ENCODE measurements around the gene DNM2.
"Not testable (repeated sequence)": the region's sequence is repeated elsewhere in the genome, so short reads cannot be mapped to it uniquely, and the experiment has no call there.

Gene DNM2

GRCh38 chr19:10839114-10840050 is 121.5 kb downstream of the DNM2 start:
- no peak for DNase-seq

- no peak for DNase-seq
These were observed 124.9 kb downstream of the DNM2 start for GRCh38 chr19:10842788-10843187.

- DNase-seq = no peak
These were observed 128.8 kb downstream of the DNM2 start for GRCh38 chr19:10846500-10847202.

DNA sequence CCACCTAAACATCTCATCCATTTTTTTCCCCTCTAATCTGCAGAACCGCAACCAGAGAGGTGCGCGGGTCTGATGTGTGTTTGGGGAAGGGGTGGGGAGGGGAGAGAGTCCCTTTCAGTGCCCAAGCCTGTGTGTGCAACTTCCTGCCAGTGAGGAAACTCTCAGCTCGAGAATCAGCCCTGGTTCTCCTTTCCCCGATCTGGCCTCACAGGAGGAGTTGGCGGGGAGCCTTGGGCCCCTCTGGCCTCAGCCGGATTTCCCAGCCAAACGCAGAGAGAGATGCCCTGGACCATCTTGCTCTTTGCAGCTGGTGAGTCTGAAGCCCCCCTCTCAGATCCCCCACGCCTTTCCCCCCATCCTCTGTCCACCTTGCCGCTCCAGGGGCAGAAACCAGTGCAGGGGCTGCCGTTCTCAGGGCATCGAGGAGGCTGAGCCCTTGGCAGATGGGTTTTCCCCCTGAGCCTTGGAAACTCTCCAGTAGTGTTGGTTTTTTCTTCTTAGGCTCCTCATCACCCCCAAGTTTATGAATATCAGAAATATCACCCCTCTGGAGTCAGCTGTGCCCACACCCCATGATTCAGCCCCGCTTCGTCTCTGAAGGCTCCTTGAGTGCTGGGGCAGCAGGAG is 130.5 kb downstream of the DNM2 start, which contains the start of gene C19orf38:
TSS of gene C19orf38 (plus strand) at position 186 of the 627 bp plus-strand sequence. CDS start at position 280, 94 bp downstream.
- DNase-seq = peak in 1 of 2 donors; percentile 42

DNA sequence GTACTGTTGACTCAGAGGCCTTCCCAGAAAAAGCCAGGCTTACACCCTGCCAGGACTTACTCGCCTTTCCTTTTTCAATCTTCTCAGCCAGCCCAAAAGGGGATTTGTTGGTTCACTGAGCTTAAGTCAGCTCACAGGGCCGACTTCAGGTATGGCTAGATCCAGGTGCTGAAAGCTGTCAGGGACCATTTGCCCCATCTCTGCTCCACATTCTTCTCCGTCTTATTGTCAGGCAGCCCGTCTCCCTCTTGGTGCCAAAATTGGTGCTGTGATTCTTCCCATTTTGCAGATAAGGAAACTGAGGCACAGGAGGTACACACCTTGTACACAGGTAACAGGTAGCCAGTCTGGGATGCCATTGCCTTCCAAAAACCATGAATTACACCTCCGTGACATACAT is 132.8 kb downstream of the DNM2 start:
- DNase-seq = no peak

GRCh38 chr19:10852098-10852800 is 134.4 kb downstream of the DNM2 start:
- no peak for DNase-seq

- no peak for DNase-seq
These were observed 135.1 kb downstream of the DNM2 start for GRCh38 chr19:10852941-10853340.

DNA sequence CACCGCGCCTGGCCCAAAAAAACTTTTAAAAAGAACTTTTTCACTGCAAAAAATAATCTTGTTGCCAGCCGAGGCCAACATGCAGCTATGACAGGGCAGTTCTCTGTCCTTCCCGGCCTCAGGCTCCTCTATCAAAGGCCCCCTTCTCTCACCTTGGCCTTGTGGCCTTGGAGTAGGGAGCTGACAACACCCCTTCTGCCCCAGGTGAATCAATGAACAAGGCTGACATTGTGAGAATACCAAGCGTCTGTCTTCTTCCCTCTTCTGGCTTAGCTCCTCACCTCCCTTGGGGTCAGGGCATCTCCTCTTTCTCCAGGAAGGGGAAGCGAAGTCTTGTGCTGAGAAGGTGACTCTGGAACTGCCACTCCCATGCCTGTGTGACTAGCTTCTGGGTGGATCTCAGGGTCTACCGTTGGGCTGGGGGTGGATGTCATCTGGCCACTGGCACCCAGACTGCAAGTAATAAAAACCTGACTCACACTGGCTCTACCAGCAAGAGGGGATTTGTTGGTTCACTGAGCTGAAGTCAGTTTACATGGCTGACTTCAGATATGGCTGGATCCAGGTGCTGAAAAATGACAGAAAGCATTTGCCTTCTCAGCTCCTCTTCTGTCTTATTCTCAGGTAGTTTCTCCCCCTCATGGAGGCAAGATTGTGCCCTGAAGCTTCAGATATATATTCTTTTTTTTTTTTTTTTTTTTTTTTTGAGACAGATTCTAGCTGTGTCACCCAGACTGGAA is 136.6 kb downstream of the DNM2 start:
- DNase-seq = no peak

DNA sequence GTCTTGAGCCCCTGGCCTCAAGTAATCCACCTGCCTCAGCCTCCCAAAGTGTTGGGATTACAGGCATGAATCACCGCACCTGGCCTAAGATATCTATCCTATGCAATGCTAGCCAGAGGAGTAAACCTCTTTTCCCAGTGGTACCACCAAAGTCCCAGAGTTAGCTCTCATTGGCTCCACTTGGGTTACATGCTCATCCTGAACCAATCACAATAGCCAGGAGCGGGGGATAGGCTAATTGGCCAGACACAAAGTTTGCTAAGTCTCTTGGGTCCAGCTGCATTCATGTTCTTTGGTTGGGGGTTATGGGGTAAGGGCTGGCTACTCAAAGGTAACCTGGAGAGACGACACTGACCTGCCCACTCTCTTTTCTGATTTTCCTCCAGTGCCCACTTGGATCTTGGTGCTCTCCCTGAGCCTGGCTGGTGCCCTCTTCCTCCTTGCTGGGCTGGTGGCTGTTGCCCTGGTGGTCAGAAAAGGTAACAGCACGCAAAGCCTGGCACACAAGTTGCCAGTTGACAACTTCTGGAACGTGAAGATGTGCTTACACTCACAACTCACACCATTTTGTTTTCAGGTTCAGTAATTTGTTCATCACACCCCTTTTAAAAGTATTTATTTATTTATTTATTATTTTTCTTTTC is 138.1 kb downstream of the DNM2 start:
- peak in 1 of 2 donors; percentile 40 for DNase-seq

DNA sequence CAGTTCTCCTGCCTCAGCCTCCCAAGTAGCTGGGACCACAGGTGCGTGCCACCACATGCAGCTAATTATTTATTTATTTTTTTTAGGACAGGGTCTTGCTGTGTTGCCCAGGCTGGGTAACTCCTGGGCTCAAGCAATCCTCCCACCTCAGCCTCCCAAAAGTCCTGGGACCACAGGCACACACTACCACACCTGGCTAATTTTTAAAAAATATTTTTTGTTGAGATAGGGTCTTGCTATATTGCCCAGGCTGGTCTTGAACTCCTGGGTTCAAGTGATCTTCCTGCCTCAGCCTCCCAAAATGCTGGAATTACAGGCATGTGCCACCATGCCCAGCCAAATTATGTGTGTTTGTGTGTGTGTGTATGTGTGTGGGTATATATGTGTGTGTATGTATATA is 139.0 kb downstream of the DNM2 start:
- not testable (repeated sequence) for DNase-seq

GRCh38 chr19:10858204-10858828 is 140.4 kb downstream of the DNM2 start:
- DNase-seq = peak; percentile 28 to 43

GRCh38 chr19:10861103-10861651 is 143.3 kb downstream of the DNM2 start:
- DNase-seq = peak; percentile 40 to 52

DNA sequence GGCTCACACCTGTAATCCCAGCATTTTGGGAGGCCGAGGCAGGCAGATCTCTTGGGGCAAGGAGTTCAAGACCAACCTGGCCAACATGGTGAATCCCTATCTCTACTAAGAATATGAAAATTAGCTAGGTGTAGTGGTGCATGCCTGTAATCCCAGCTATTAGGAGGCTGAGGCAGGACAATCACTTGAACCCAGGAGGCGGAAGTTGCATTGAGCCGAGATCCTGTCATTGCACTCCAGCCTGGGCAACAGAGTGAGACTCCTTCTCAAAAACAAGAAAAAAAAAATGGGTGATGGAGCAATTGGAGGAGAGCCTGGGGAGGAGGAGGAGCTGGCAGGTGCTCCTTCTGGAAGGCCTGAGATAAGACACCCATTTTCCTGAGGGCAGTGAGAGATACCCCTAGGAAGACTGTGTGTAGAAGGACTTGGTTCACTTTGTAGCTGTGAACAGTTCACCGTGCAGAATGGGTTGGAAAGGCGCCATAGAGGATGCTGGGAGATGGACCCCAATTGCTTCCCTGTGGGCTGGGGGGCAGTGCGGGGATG is 144.8 kb downstream of the DNM2 start:
- no peak for DNase-seq

DNA sequence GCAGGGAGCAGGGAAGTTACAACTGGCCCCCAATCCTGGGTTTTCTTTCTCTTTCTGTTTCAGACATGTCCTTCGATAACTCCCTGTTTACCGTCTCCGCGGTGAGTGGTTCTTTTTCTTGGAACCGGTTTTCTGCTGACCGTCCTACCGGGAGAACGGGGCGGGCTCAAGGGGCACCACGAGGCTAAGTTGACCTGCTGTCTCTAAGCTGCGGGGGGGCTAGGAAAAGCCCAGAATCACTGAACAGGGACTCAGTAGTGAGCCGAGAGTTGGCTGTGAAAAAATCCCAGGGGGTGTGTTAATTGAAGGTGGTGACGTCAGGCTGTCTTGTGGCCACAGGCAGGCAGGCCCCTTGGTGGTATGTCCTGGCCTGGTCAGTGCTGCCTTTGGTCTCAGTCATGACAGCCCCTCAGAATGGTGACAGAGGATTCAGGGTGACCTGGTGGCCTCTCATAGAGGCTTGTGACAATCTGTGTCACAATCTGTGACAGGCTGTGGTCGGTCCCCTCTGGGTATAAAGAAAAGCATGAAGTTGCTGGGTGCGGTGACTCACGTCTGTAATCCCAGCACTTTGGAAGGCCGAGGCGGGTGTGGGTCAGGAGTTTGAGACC is 145.3 kb downstream of the DNM2 start:
- DNase-seq = peak in 1 of 2 donors; percentile 24

DNA sequence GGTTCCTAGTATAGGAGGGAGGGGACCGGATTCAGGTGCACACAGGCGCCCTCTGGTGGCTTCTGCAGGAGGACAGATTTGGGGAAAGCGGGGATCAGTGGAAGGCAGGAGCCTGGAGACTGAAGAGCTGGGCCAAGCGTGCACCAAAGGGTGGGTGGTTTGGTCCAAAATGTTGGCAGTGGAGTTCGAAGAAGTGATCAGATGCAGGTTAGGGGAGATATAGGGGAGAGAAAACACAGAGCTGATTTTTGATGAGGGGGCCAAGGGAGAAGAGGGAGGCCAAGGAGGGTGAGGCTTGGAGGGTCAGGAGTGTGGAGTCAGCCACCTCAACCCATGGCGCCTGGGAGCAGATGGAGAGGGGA is 146.6 kb downstream of the DNM2 start:
- DNase-seq = peak; percentile 76 to 81

GRCh38 chr19:10866495-10866894 is 148.6 kb downstream of the DNM2 start:
- DNase-seq = no peak

GRCh38 chr19:10868872-10869547 is 151.1 kb downstream of the DNM2 start:
- DNase-seq = no peak

DNA sequence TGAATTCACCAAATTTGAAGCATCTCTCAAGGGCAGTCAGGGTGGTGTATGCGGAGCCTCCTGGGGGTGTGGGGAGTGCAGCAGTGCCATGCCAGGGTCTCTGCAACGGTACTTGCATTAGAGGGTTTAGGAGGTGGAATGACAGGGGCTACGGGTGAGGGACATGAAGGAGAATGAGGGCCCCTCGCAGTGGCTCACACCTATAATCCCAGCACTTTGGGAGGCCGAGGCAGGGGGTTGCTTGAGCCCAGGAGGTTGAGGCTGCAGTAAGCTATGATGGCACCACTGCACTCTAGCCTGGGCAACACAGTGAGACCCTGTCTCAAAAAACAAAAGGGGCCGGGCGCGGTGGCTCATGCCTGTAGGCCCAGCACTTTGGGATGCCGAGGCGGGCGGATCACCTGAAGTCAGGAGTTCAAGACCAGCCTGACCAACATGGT is 152.0 kb downstream of the DNM2 start:
- not testable (repeated sequence) for DNase-seq

DNA sequence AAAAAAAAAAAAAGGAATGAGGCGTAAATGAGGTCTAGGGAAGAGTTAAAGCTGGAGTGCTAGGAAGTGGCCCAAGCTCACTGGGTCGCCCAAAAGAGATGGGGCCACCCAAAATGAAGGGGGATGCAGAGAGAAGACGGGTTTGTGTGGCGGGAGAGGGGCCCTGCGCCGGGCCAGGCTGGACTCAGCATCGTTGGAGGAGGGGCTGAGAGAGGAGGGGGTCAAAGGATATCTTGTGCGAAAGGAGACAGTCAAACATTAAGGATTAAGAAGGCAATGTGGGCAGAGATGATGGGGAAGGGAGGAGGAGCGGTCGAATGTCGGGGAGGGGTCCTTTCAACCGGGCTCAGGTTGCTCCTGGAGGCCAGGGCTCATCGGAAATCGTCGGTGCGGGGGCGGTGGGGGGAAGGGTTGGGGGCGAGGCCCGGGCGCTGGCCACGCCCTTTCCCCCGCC is 152.6 kb downstream of the DNM2 start:
- DNase-seq = no peak

Measured in CD4-positive, alpha-beta T cell treated with Interleukin-1 beta for 1 hour (primary cell).